Neural crest cell (in vitro differentiated cells): ENCODE measurements around the gene FGL2. TPM values are rescaled to one million over a fixed set of nuclear protein-coding genes. Genes with fewer than 3 reads are reported as not detected.
"Not testable (repeated sequence)": the region's sequence is repeated elsewhere in the genome, so short reads cannot be mapped to it uniquely, and the experiment has no call there.

Experiments
- DNase-seq: peaks from one replicate; pipeline ENCODE4 v3.0.0; 2021; ENCODE audit warnings: low read depth, mixed read lengths, low spot score
- H3K27ac Mint-ChIP-seq: one replicate; pipeline ENCODE4 v1.8.0; 2021; ENCODE audit warnings: mild to moderate bottlenecking, mixed read lengths; ENCODE audit not compliant: unreplicated experiment
- H3K27me3 Mint-ChIP-seq: 2 replicates; pipeline ENCODE4 v1.8.0; 2021; ENCODE audit warnings: low read depth, mild to moderate bottlenecking, mixed read lengths
- H3K36me3 Mint-ChIP-seq: 2 replicates; pipeline ENCODE4 v1.8.0; 2021; ENCODE audit warnings: low read depth, mild to moderate bottlenecking, mixed read lengths
- H3K4me1 Mint-ChIP-seq: 2 replicates; pipeline ENCODE4 v1.8.0; 2021; ENCODE audit warnings: mixed read lengths
- H3K4me3 Mint-ChIP-seq: one replicate; pipeline ENCODE4 v1.8.0; 2021; ENCODE audit warnings: mild to moderate bottlenecking, mixed read lengths
- H3K9me3 Mint-ChIP-seq: 2 replicates; pipeline ENCODE4 v1.8.0; 2021; ENCODE audit warnings: mixed read lengths
- CTCF ChIP-seq: fragments of 200-600 bp; sonication (generic); conservative IDR thresholded peaks from 2 replicates; pipeline ENCODE4 v1.5.0; 2021; ENCODE audit warnings: antibody characterized with exemption, mild to moderate bottlenecking
- total RNA-seq: library from RNA; stranded (reverse); gene quantifications from 2 replicates; pipeline ENCODE4 v1.2.1, GENCODE V29; 2021

Gene FGL2
- total RNA-seq, 1 donor from 2014 or later: not detected

DNA sequence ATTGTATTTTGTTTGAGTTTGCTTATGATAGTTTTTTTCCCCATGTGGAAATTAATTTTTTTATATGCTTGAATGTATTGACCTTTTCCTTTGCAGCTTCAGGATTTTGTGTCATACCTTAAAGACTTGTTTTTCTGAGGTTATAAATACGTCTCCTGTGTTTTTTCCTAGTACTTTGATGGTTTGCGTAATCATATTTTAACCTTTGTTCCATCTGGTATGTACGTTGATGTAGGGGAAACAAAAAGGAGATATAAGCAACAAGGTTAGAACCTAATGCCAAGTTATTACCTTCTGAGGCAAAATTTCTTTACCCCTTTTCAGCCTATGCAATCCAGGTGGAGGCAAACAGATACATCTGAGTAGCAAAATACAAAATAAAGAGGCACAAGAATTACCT lies 17.9 kb downstream of the FGL2 start:
- H3K4me1 Mint-ChIP-seq: no peaks in the 10 kb centered on the region
- H3K27ac Mint-ChIP-seq: no peak overlapping the region
- DNase-seq: no peak

GRCh38 chr7:77181015-77181595 lies 18.5 kb downstream of the FGL2 start:
- DNase-seq: no peak
- H3K27me3 Mint-ChIP-seq: no peaks in the 10 kb centered on the region
- H3K4me3 Mint-ChIP-seq: no peak overlapping the region
- no peaks in the 10 kb centered on the region for H3K36me3 Mint-ChIP-seq
- TF ChIP-seq CTCF: no peak
- H3K27ac Mint-ChIP-seq: no peak overlapping the region
- no peaks in the 10 kb centered on the region for H3K4me1 Mint-ChIP-seq
- no peaks in the 10 kb centered on the region for H3K9me3 Mint-ChIP-seq

More for the DNA sequence above, 17.9 kb downstream of the FGL2 start:
- Mint-ChIP-seq H3K27me3 (no peaks in the 10 kb centered on the region), H3K9me3 (no peaks in the 10 kb centered on the region), H3K36me3 (no peaks in the 10 kb centered on the region), H3K4me3 (no peak overlapping the region)
- no peak for TF ChIP-seq CTCF

- H3K4me1 Mint-ChIP-seq, H3K9me3 Mint-ChIP-seq, H3K36me3 Mint-ChIP-seq, DNase-seq, H3K27me3 Mint-ChIP-seq, H3K27ac Mint-ChIP-seq, H3K4me3 Mint-ChIP-seq: not testable (repeated sequence)
These were observed 21.6 kb downstream of the FGL2 start for GRCh38 chr7:77178024-77178423.

DNA sequence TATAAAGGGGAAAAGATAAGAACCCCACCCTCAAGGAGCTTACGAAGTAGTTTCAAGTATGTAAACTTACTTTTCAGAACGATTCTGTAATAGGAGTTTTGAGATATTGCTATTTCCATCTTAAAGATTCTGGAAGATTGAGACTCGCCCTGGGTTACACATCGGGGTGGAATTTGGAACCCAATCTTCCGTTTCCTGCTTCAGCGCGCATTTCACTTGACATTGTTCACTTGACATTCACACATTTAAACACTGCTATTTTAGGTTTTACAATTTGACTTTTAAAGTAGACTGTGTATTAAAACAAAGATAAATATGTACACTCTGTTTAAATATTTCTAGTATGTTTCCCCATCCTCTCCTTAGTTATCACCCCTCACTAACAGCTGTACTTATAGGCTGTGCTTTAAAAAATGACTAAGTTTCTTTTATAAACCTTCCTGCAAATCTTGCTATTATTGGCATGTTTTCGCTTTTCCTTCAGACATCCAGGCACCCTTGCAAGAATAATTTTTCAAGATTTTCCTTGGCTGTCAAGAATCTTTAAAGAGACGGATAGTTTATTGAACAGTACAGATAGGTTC lies 22.2 kb downstream of the FGL2 start:
- not testable (repeated sequence) for H3K36me3 Mint-ChIP-seq, H3K4me3 Mint-ChIP-seq, H3K9me3 Mint-ChIP-seq, H3K27ac Mint-ChIP-seq, H3K27me3 Mint-ChIP-seq, H3K4me1 Mint-ChIP-seq, DNase-seq

DNA sequence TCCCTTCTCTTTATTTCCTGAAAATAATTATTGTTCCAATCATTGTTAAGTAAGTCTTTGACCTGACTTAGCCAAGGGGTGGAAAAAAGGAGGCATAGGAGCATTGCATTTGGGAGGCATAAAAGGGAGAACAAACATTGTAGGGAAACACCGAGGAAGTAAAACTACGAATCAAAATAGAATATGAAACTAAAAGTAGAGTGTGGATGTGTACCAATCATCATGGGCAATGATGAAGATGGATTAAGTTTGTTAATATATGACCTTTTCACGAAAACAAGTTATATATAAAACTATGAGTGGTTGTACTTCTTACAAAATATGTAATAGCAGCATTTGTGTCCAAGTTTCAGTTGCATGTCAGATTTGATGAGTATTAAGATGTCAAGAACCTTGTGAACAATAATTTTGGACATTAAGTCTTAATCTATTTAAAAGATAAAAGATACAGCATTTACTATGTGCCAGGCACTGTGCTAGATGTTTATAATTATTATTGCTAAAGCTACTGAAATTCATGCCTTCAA lies 24.3 kb downstream of the FGL2 start:
- not testable (repeated sequence) for H3K27me3 Mint-ChIP-seq, H3K9me3 Mint-ChIP-seq, H3K4me3 Mint-ChIP-seq, H3K4me1 Mint-ChIP-seq, H3K36me3 Mint-ChIP-seq, H3K27ac Mint-ChIP-seq, DNase-seq

DNA sequence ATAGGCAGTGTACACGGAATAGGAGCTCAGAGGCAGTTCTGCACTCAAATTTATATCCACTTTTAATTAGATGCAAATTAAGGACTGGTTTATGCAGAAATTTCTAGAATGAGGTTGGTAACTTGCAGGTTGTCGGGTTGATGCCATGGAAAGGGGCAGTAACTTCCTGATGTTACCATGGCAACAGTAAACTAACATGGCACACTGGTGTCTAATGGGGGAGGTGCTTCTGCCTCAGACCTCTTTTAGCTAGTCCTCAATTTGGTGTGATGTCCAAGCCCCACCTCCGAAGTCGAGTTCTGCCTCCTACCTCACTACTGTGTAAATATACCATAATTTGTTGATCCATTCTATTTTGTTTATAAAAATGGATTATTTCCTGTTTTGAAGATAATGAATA lies 25.2 kb downstream of the FGL2 start:
- H3K4me3 Mint-ChIP-seq, H3K27me3 Mint-ChIP-seq, H3K27ac Mint-ChIP-seq, H3K36me3 Mint-ChIP-seq, H3K4me1 Mint-ChIP-seq, H3K9me3 Mint-ChIP-seq, DNase-seq: not testable (repeated sequence)

DNA sequence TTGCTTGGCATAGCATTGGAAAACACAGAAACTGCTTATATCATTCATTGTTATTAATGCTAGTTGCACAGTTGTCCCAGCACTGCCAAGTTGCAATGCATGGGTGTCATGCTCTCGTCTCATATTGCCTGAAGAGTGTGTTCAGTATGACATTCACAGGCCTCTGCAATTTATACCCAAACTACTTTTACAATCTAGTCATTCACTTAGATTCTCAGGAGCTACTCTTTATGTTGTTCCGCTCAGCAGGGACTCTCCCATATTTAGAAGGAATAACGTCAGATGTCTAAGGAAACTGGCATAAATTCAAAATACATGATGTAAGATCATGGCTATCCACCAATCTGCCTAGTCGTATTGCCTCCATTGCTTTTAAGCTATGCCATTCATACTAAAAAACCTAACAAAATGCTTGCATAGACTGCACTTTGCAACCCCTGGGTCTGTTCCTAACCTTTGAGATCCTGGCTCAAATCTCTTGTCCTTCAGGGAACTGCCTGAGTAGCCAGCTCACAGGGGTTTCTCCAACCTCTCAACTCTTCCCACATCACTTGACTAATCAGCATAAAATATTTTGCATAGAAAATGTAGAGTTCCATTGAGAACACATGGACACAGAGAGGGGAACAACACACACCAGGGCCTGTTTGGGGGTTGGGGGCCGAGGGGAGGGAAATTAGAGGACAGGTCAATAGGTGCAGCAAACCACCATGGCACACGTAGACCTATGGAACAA lies 27.0 kb downstream of the FGL2 start:
- not testable (repeated sequence) for H3K27ac Mint-ChIP-seq, DNase-seq, H3K4me1 Mint-ChIP-seq, H3K27me3 Mint-ChIP-seq, H3K36me3 Mint-ChIP-seq, H3K9me3 Mint-ChIP-seq, H3K4me3 Mint-ChIP-seq

DNA sequence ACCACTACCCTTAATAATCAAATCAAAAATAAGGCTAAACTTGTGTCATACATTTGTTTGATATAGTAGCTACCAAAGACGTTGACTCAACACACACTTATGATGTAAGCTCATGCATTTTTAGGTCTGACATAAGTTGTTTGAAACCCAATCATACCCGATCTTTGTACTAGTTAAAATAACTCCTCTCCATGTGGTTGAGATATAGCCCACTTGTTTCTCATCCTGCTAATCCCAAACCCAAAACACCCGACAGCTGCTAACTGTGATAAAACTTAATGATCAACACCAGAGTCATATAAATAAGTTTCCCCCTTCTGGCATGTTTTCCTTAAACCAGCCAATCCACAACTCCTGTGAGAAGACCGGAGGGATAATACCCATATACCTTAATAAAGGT lies 28.5 kb downstream of the FGL2 start:
- H3K27ac Mint-ChIP-seq, H3K9me3 Mint-ChIP-seq, H3K4me3 Mint-ChIP-seq, H3K36me3 Mint-ChIP-seq, H3K27me3 Mint-ChIP-seq, DNase-seq, H3K4me1 Mint-ChIP-seq: not testable (repeated sequence)
